Amniotic stem cell (primary cell): Measurements from ENCODE around the gene CLK4.

ENCODE experiments used
- DNase-seq: peaks from one replicate; lab custom pipeline; 2025; lab: John Stamatoyannopoulos, UW

CLK4 gene

GRCh38 chr5:178637356-178638074 is 10.7 kb upstream of the CLK4 start:
- no peak for DNase-seq

- no peak for DNase-seq
Measured at GRCh38 chr5:178632285-178632684, 5.4 kb upstream of the CLK4 start.

GRCh38 chr5:178630951-178631350 is 4.1 kb upstream of the CLK4 start:
- no peak for DNase-seq

- DNase-seq, result no peak
Measured at GRCh38 chr5:178630475-178630930, 3.7 kb upstream of the CLK4 start.

GRCh38 chr5:178627259-178627598 is 379 bp upstream of the CLK4 start:
- DNase-seq, result no peak

- no peak for DNase-seq
Measured at GRCh38 chr5:178625679-178626483, 969 bp downstream of the CLK4 start.

- no peak for DNase-seq
Measured at GRCh38 chr5:178624631-178625546, 2.0 kb downstream of the CLK4 start.

GRCh38 chr5:178622679-178623247 is 4.1 kb downstream of the CLK4 start:
- DNase-seq, result no peak

GRCh38 chr5:178619390-178619789 is 7.5 kb downstream of the CLK4 start:
- no peak for DNase-seq

- DNase-seq, result no peak
Measured at GRCh38 chr5:178612299-178612698, 14.6 kb downstream of the CLK4 start.

- no peak for DNase-seq
Measured at GRCh38 chr5:178606269-178606668, 20.6 kb downstream of the CLK4 start.

- DNase-seq, result no peak
Measured at GRCh38 chr5:178605788-178606187, 21.1 kb downstream of the CLK4 start.

- no peak for DNase-seq
Measured at GRCh38 chr5:178602752-178603151, 24.1 kb downstream of the CLK4 start.

GRCh38 chr5:178595750-178596149 is 31.1 kb downstream of the CLK4 start:
- DNase-seq, result no peak

- DNase-seq, result no peak
Measured at GRCh38 chr5:178595150-178595549, 31.7 kb downstream of the CLK4 start.

- no peak for DNase-seq
Measured at GRCh38 chr5:178590924-178591423, 35.9 kb downstream of the CLK4 start.

- DNase-seq, result no peak
Measured at GRCh38 chr5:178590141-178590923, 36.5 kb downstream of the CLK4 start, which contains the start of gene COL23A1. Gene COL23A1 (minus strand): TSS chr5:178590393.

GRCh38 chr5:178589180-178590140 is 37.4 kb downstream of the CLK4 start:
- no peak for DNase-seq

- DNase-seq, result no peak
Measured at GRCh38 chr5:178588769-178589168, 38.1 kb downstream of the CLK4 start.
